Measurements from ENCODE around the gene GLIS1. TPM values are rescaled to one million over a fixed set of nuclear protein-coding genes. Genes with fewer than 3 reads are reported as not detected.

The GLIS1 gene
- polyA plus RNA-seq, 1 donor from 2014 or later: not detected

GRCh38 chr1:53513846-53514245, 225.1 kb downstream of the GLIS1 start:
- no peak overlapping the region for H2AFZ ChIP-seq (ENCODE audit: low read depth, low read length)
- no peaks in the 10 kb centered on the region for H3K9me2 ChIP-seq (ENCODE audit: insufficient read depth, low read length)
- no peaks in the 10 kb centered on the region for H3K27me3 ChIP-seq (ENCODE audit: insufficient read depth, low read depth, low read length)
- H3F3A ChIP-seq (ENCODE audit: insufficient read depth, low read length, poor library complexity, severe bottlenecking): no peaks in the 10 kb centered on the region
- H3K27ac ChIP-seq (ENCODE audit: low read length): no peak overlapping the region
- H3K4me2 ChIP-seq (ENCODE audit: low read length): no peak overlapping the region
- no peak overlapping the region for H3K4me3 ChIP-seq (ENCODE audit: low read length)
- no peaks in the 10 kb centered on the region for H3K9me3 ChIP-seq (ENCODE audit: low read length)
- no peak for TF ChIP-seq REST (IDR thresholded peaks at IDR 0.05; ENCODE audit: borderline replicate concordance)
- H4K20me1 ChIP-seq (ENCODE audit: insufficient read depth): no peaks in the 10 kb centered on the region
- no peaks in the 10 kb centered on the region for H3K79me2 ChIP-seq (replicated peaks; ENCODE audit: insufficient read depth, low read length)
- no peak overlapping the region for H3K9ac ChIP-seq (ENCODE audit: low read length)
- no peaks in the 10 kb centered on the region for H3K36me3 ChIP-seq (ENCODE audit: insufficient read depth, low read length)

- H3K36me3 ChIP-seq (ENCODE audit: insufficient read depth, low read length): no peaks in the 10 kb centered on the region
- no peaks in the 10 kb centered on the region for H3K79me2 ChIP-seq (replicated peaks; ENCODE audit: insufficient read depth, low read length)
- no peak overlapping the region for H3K27ac ChIP-seq (ENCODE audit: low read length)
- TF ChIP-seq MXI1 (conservative IDR thresholded peaks at IDR 0.05; ENCODE audit: poor library complexity, severe bottlenecking) (no peak), REST (IDR thresholded peaks at IDR 0.05; ENCODE audit: borderline replicate concordance) (no peak), POLR2AphosphoS5 (IDR thresholded peaks at IDR 0.05) (no peak), TAF1 (IDR thresholded peaks at IDR 0.05; ENCODE audit: low read depth) (no peak), EZH2 (IDR thresholded peaks at IDR 0.05; ENCODE audit: borderline replicate concordance, insufficient read depth, low read length, poor library complexity, severe bottlenecking) (no peak), EP300 (conservative IDR thresholded peaks at IDR 0.05; ENCODE audit: poor library complexity, severe bottlenecking) (no peak), RAD21 (conservative IDR thresholded peaks at IDR 0.05) (no peak), SMC3 (conservative IDR thresholded peaks at IDR 0.05; ENCODE audit: poor library complexity) (no peak), CTCF (IDR thresholded peaks at IDR 0.05; ENCODE audit: poor library complexity, severe bottlenecking) (no peak)
- no peaks in the 10 kb centered on the region for H3F3A ChIP-seq (ENCODE audit: insufficient read depth, low read length, poor library complexity, severe bottlenecking)
- H3K9me3 ChIP-seq (ENCODE audit: low read length): no peaks in the 10 kb centered on the region
- H3K9me2 ChIP-seq (ENCODE audit: insufficient read depth, low read length): no peaks in the 10 kb centered on the region
- no peak overlapping the region for H2AFZ ChIP-seq (ENCODE audit: low read depth, low read length)
- no peaks in the 10 kb centered on the region for H4K20me1 ChIP-seq (ENCODE audit: insufficient read depth)
- no peak overlapping the region for H3K4me3 ChIP-seq (ENCODE audit: low read length)
- H3K27me3 ChIP-seq (ENCODE audit: insufficient read depth, low read depth, low read length): no peaks in the 10 kb centered on the region
- H3K9ac ChIP-seq (ENCODE audit: low read length): no peak overlapping the region
- no peak overlapping the region for H3K4me2 ChIP-seq (ENCODE audit: low read length)
These were observed 225.9 kb downstream of the GLIS1 start for GRCh38 chr1:53512807-53513755.

Measured in neural cell (in vitro differentiated cells).